Stimulated activated CD8-positive, alpha-beta memory T cell treated with anti-CD3 and anti-CD28 coated beads, Interleukin-7, amount 100 ng/mL, for 4 hours (primary cell): ENCODE data around the gene PDSS2.
"Not testable (repeated sequence)": the region's sequence is repeated elsewhere in the genome, so short reads cannot be mapped to it uniquely, and the experiment has no call there.

Experiments used
- DNase-seq, 2 donors: peaks; one replicate each; pipeline ENCODE4 v3.0.0-alpha.2; 2020; ENCODE audit warnings: low read depth in 2 of 2

PDSS2 gene

DNA sequence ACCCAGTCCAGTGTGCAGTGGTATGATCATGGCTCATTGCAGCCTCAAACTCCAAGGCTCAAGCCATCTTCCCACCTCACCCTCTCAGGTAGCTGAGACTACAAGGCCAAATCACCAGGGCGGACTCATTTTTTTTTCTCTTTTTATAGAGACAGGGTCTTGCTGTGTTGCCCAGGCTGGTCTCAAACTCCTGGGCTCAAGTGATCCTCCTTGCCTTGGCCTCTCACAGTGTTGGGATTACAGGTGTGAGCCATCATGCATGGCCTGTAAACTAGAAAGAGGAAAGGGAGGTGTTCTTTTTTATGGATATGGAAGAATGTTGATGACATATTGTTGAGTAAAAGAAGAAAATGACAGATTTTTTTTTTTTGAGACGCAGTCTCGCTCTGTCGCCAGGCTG is 339.0 kb downstream of the PDSS2 start:
- DNase-seq, result no peak

DNA sequence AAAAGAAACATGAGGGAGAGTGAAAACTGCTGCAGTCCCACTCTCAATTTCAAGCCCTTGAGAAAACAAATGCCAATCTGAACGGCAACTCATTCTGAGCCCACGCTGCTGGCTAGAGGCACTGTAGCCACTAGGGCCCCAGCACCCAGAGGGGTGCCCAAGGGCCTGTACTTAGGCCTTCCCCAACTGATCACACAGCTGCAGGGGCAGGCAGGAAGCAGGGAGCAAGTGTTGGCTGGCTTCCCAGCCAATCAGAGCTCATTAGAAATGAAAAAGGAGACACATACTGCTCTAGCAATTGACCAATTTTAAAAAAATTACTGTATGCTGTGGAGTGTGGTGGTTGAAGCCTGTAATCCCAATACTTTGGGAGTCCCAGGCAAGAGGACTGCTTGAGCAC is 340.4 kb downstream of the PDSS2 start:
- DNase-seq, result no peak

GRCh38 chr6:107118540-107118939 is 340.8 kb downstream of the PDSS2 start:
- DNase-seq, result not testable (repeated sequence)

DNA sequence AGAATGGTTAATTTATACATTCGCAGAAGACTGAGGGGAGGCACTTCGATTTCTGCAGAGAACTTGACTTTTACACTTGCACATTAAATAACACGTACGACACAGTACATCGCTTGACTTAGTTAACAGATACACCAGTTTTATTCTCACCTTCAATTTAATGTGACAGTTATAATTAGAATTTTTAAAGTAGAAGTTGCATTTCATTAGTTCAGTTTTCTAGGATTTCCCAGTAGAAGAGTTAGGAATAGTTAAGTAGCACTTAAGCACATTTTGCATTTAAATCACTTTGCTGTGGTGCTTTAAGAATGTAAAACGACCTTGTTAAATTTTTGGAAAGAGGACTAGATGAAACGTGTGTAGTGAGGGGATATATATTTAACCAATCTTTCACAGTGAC is 342.4 kb downstream of the PDSS2 start:
- DNase-seq, result no peak

DNA sequence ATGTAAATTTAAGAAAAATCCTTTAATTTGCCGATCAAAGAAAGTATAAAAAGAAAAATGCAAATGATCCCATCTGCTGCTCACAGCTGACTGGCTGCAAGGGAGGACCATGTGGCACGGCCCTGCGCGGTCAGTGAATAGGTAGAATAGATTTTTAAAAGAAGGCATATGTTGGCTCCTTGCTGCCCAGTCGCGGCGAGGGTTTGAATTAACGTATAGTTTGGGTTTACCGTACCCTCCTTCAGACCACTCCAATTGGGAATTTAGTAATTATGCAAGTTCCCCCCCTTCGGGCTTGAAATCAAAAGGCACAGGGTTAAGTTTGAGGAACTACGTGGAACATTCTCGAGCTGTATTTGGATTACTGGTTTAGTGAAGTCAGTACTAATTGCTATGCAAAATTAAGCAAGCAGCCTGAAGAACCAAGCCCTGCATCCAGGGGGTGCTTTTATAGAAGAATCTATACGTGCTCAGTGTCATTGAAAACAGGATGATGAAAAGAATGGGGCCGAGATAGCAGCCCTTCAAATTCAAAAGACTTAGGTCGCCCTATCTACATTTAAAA is 343.0 kb downstream of the PDSS2 start:
- no peak for DNase-seq

- DNase-seq, result peak in 1 of 2 donors; percentile 23
Observed at GRCh38 chr6:107115695-107116327, 343.6 kb downstream of the PDSS2 start.

DNA sequence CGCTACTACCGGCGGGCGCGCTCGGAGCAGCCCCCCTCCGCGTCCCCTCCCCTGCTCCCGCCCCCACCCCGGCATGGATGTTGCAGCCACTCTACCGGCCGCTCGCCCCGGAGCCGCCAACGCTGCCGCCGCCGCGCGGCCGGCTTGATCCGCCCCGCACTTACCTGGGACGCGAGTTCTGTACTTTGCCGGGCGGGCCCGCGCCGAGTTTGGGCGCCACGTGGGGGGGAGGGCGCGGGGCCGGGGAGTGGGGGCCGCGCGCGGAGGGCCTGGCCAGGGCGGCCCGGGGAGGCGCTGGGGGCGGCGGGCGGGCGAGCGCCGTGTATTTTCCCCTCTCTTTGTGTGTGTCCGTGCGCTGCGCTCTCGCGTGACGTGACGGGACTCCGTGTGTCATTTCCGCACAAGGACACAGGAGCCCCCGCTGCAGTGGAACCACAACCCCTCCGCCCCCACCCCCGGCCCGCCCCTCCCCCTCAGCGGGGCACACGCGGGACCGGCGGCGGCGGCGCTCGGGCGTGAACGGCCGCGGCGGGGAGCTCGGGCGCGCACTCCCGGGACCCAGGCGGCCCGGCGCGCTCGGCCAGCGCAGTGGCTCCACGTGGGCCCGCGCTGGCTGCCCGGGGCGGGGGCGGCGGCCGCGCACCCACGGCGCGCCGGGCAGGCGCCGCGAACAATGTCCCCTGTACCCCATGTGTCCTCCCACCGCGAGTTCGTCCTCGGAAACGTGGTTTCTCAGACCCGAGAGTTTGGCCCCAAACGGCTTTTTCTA is 344.3 kb downstream of the PDSS2 start, which contains the start of gene BEND3:
Gene BEND3, minus strand, starts transcription at position 590 of the 769 bp plus-strand sequence. CDS start 16,230 bp downstream, outside the sequence.
- peak; percentile 55 to 68 for DNase-seq

GRCh38 chr6:107114213-107114925 is 345.0 kb downstream of the PDSS2 start:
- DNase-seq, result peak in 1 of 2 donors; percentile 64

DNA sequence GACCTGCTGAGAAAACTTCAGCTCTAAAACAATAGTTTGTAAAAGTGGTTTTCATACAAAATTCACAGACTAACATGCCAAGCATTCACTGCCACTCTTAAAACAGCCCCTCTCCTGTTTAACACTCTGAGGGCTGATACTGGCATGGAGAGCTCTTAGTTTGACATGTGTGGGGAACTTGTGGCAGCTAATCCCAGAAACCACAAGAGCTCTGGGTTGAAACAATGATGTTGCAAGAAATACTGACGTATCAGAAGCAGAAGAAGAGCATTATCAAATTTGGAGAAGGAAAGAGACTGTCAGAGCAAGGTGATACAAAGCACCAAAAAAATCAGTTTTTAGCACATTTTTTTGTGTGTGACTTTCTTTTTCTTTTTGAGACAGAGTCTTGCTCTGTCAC is 349.2 kb downstream of the PDSS2 start:
- no peak for DNase-seq

GRCh38 chr6:107108201-107108890 is 351.0 kb downstream of the PDSS2 start:
- no peak for DNase-seq

DNA sequence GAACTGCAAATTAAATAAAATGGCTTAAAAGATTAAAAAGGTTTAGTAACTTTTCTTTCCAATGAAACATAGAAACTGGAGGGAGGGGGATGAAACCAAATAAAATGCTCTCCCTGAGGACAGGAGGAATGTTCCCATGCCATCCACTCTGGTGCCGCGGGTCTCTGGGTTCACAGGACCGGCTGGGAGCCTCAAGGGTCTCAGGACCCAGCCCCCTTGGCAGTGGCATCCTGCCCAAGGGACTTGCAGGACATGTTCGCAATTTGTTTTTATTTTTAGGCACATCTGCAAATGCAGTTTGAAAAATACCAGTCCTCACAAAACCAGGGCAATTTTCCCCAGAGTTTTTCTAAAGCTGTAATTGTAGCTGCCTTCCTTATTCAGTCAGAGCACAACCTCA is 351.6 kb downstream of the PDSS2 start:
- DNase-seq, result no peak

- DNase-seq, result no peak
Observed at GRCh38 chr6:107106165-107106564, 353.2 kb downstream of the PDSS2 start.

DNA sequence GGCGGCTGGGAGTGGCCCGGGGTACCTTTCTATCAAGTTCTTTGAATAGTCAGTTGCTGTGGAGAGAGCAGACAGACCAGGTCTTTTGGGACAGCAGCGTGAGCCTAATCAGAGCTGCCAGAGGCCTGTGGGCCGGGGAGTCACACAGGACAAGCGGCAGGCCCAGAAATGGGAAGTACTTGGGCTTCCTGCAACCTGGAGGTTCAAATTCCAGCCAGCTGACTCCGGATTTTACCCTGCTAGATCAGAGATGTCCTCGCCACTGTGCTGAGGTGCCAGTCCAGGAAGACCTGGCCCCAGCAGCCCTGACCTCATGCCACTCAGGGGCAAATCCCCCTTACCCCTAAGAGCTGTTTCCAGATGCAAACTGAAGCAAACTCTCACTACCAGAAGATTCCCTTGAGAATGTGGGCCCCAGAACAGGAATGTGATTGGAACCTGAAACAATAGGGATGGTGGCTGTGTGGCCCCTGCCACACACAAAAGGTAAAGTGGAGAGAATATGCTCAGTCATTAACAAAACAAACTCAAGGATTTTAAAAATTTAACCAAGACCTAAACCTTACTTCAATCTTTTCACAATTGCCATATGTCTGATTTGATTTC is 353.8 kb downstream of the PDSS2 start:
- DNase-seq, result no peak

DNA sequence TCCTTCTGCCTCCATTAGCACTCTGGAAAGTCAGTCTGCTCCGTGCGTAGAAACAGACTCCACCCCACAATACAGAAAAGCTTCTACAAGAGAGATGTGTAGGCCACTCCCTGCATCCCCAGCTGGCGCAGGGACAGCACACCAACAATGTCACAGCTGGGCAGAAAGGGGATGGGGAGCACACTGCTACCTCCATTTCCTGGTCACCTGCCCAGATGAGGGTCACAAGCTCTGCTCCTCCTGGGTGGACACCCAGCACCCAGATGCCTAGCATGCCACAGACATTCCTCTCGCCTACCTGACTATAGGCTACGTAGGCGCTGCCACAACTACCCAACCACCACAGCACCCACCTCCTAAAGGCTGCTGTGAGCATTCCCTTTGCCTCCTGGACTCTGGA is 356.3 kb downstream of the PDSS2 start:
- DNase-seq, result no peak
